Cardiac muscle cell (in vitro differentiated cells and primary cell): ENCODE measurements around the gene PCDHGA11. TPM values are rescaled to one million over a fixed set of nuclear protein-coding genes. Genes with fewer than 3 reads are reported as not detected.
"Not testable (repeated sequence)": the region's sequence is repeated elsewhere in the genome, so short reads cannot be mapped to it uniquely, and the experiment has no call there.

Experiments used
- DNase-seq, 2 donors: peaks; one replicate each; pipeline versions ENCODE4 v3.0.0 to v3.0.0-alpha.2; 2010 to 2017; ENCODE audit warnings: low read depth in 1 of 2, low spot score in 1 of 2
- H3K27ac ChIP-seq: fragments of 200-600 bp; sonication (generic); 2 replicates; pipeline ENCODE4 v1.5.1; 2016
- H3K27me3 ChIP-seq: fragments of 200-600 bp; sonication (generic); 2 replicates; pipeline ENCODE4 v1.6.0; 2016; ENCODE audit warnings: control low read depth
- H3K36me3 ChIP-seq: fragments of 200-600 bp; sonication (generic); 2 replicates; pipeline ENCODE4 v1.5.1; 2016; ENCODE audit warnings: control low read depth
- H3K4me1 ChIP-seq: fragments of 200-600 bp; sonication (generic); 2 replicates; pipeline ENCODE4 v1.8.1; 2017; ENCODE audit warnings: low read depth, mild to moderate bottlenecking, mixed run types
- H3K4me3 ChIP-seq: fragments of 200-600 bp; sonication (generic); 2 replicates; pipeline ENCODE4 v1.5.1; 2016; ENCODE audit warnings: mild to moderate bottlenecking
- H3K9me3 ChIP-seq: fragments of 200-600 bp; sonication (generic); 2 replicates; pipeline ENCODE4 v1.5.1; 2017; ENCODE audit warnings: low read depth, mild to moderate bottlenecking, control low read depth
- polyA plus RNA-seq: library from polyadenylated mRNA; unstranded; fragments of >200 nt; fragmentation: Nextera tagmentation; extraction: Ambion mirVana; gene quantifications from 2 replicates; pipeline ENCODE4 v1.2.1, GENCODE V29; 2016
- total RNA-seq: library from RNA; depleted of rRNA; stranded (reverse); fragments of >200 nt; gene quantifications from 2 replicates; pipeline ENCODE4 v1.2.3, GENCODE V29; 2016
- TF ChIP-seq, protein P1 (sequence below): IDR thresholded peaks from 2 replicates; pipeline ENCODE4 v1.5.1; 2012; ENCODE audit warnings: low read depth, mild to moderate bottlenecking, low read length

Gene PCDHGA11
- total and polyA plus RNA-seq, 2 experiments from 2014 or later = 1.7 to 5.0 TPM

- Histone ChIP-seq H3K27me3 (no peaks in the 10 kb centered on the region), H3K9me3 (no peaks in the 10 kb centered on the region), H3K27ac (no peak within 1 kb of the TSS), H3K4me3 (no peak within 1 kb of the TSS), H3K36me3 (no peaks in the 10 kb centered on the region), H3K4me1 (no peaks in the 10 kb centered on the region)
- TF ChIP-seq, protein P1, sequence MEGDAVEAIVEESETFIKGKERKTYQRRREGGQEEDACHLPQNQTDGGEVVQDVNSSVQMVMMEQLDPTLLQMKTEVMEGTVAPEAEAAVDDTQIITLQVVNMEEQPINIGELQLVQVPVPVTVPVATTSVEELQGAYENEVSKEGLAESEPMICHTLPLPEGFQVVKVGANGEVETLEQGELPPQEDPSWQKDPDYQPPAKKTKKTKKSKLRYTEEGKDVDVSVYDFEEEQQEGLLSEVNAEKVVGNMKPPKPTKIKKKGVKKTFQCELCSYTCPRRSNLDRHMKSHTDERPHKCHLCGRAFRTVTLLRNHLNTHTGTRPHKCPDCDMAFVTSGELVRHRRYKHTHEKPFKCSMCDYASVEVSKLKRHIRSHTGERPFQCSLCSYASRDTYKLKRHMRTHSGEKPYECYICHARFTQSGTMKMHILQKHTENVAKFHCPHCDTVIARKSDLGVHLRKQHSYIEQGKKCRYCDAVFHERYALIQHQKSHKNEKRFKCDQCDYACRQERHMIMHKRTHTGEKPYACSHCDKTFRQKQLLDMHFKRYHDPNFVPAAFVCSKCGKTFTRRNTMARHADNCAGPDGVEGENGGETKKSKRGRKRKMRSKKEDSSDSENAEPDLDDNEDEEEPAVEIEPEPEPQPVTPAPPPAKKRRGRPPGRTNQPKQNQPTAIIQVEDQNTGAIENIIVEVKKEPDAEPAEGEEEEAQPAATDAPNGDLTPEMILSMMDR = peak; percentile 33
- DNase-seq = peak in 1 of 2 donors; percentile 38
These were observed 38.2 kb upstream of the PCDHGA11 start, which contains the start of gene PCDHGA7 for GRCh38 chr5:141382469-141383294. PCDHGA7 (plus strand) TSS chr5:141382742; CDS start chr5:141382900, 158 bp downstream.

DNA sequence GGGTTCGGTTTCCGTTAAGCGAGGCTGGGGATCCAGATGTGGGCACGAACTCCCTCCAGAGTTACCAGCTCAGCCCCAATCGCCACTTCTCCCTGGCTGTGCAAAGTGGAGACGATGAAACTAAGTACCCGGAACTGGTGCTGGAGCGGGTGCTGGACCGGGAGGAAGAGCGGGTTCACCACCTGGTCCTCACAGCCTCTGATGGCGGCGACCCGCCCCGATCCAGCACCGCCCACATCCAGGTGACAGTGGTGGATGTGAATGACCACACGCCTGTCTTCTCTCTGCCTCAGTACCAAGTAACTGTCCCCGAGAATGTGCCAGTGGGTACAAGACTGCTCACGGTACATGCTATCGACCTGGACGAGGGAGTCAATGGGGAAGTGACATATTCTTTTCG lies 37.5 kb upstream of the PCDHGA11 start:
- Histone ChIP-seq H3K27me3 (no peaks in the 10 kb centered on the region), H3K27ac (no peak overlapping the region), H3K9me3 (no peaks in the 10 kb centered on the region), H3K4me1 (no peaks in the 10 kb centered on the region), H3K4me3 (no peak overlapping the region), H3K36me3 (no peaks in the 10 kb centered on the region)
- TF ChIP-seq, protein P1 = no peak
- no peak for DNase-seq

DNA sequence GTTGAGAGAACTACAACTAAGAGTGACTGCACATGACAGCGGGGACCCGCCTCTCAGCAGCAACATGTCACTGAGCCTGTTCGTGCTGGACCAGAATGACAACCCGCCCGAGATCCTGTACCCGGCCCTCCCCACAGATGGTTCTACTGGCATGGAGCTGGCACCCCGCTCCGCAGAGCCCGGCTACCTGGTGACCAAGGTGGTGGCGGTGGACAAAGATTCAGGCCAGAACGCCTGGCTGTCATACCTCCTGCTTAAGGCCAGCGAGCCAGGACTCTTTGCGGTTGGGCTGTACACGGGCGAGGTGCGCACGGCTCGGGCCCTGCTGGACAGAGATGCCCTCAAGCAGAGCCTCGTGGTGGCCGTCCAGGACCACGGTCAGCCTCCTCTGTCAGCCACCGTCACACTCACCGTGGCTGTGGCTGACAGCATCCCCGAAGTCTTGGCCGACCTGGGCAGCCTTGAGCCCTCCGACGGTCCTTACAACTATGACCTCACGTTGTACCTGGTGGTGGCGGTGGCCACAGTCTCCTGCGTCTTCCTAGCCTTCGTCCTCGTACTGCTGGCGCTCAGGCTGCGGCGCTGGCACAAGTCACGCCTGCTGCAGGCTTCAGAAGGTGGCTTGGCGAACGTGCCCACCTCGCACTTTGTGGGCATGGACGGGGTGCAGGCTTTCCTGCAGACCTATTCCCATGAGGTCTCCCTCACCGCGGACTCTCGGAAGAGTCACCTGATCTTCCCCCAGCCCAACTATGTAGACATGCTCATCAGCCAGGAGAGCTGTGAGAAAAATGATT lies 36.2 kb upstream of the PCDHGA11 start:
- H3K36me3 ChIP-seq = no peaks in the 10 kb centered on the region
- H3K9me3 ChIP-seq = no peaks in the 10 kb centered on the region
- H3K4me3 ChIP-seq = no peak overlapping the region
- H3K27ac ChIP-seq = no peak overlapping the region
- DNase-seq = no peak
- no peaks in the 10 kb centered on the region for H3K4me1 ChIP-seq
- no peaks in the 10 kb centered on the region for H3K27me3 ChIP-seq
- TF ChIP-seq, protein P1 = no peak

GRCh38 chr5:141387557-141388311 lies 33.1 kb upstream of the PCDHGA11 start, which contains the start of gene PCDHGB4:
PCDHGB4 (plus strand) TSS chr5:141387698; CDS start chr5:141387885, 187 bp downstream.
- peak within 1 kb of the TSS; percentile 33 for H3K4me3 ChIP-seq
- H3K36me3 ChIP-seq, H3K9me3 ChIP-seq, H3K27me3 ChIP-seq, H3K27ac ChIP-seq, H3K4me1 ChIP-seq: not testable (repeated sequence)
- DNase-seq = peak; percentile 44 to 50
- TF ChIP-seq, protein P1 = peak; percentile 50

DNA sequence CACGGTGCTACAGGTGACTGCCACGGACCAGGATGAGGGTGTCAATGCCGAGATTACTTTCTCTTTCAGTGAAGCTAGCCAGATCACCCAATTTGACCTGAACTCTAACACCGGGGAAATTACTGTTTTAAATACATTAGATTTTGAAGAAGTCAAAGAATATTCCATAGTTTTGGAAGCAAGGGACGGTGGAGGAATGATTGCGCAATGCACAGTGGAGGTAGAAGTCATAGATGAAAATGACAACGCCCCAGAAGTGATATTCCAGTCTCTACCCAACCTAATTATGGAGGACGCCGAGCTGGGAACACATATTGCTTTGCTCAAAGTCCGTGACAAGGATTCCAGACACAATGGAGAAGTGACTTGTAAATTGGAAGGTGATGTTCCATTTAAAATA lies 32.2 kb upstream of the PCDHGA11 start:
- DNase-seq = no peak
- Histone ChIP-seq H3K4me1 (no peaks in the 10 kb centered on the region), H3K9me3 (peaks cover 7% of the 10 kb centered on the region), H3K4me3 (no peak overlapping the region), H3K27me3 (no peaks in the 10 kb centered on the region), H3K27ac (no peak overlapping the region), H3K36me3 (no peaks in the 10 kb centered on the region)
- TF ChIP-seq, protein P1 = no peak
